ENCODE measurements around the gene TMTC2. TPM values are rescaled to one million over a fixed set of nuclear protein-coding genes. Genes with fewer than 3 reads are reported as not detected.

TMTC2 gene

DNA sequence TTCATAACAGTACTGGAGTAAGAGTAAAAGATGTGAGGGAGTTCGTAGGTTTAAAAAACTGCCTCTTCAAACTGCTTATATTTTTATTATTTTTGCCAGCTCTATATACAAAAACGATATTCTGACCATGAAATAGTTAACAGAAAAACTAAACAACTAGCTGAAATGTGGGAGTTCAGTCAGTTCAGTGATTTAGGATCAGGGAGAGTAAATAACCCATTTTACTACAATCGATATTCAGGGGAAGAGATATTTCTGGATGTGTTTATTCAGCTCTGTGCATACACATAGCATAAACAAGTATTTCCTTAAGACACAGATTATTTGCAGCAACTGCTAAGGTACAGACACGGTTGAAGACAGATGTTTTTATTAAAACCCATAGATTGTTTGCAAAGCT lies 470.9 kb downstream of the TMTC2 start:
- no peak overlapping the region for H3K4me2 ChIP-seq (ENCODE audit: low read length)
- no peaks in the 10 kb centered on the region for H3K9me3 ChIP-seq (replicated peaks; ENCODE audit: low read length)
- no peak overlapping the region for H3K9ac ChIP-seq (ENCODE audit: low read depth, low read length)
- no peaks in the 10 kb centered on the region for H3K27me3 ChIP-seq (ENCODE audit: control insufficient read depth, insufficient read depth, low read length)
- H3K4me1 ChIP-seq (ENCODE audit: control insufficient read depth, insufficient read depth, low read length), result peaks cover 10% of the 10 kb centered on the region
- no peak overlapping the region for H3K4me3 ChIP-seq (ENCODE audit: low read length)
- no peaks in the 10 kb centered on the region for H3K36me3 ChIP-seq (ENCODE audit: insufficient read depth, low read length)

DNA sequence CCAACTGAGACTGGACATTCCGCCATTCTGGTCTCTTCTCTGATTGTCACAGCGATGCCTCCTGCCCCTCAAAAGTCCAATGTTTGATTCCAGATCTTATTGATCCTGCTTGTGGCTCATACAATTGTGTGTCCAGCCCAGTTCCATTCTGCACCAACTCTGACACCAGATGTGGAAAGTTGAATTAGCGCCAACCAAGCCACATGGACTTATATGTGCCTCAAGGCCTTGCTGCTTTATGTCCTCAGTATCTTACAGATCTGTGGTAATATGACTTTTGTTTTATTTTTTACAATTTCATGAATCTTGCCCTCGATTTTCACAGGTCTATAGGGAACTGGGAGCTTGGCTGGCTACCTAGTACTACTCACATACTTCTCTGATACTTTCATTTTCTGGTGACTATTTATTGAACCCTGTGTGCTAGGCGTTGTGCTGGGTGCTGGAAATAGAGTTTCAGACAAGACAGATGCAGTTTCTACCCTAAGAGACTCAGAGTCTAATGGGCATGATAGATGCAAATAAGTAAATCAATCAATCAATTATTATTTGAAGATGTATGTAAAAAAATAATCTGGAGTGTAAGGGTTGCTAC lies 472.0 kb downstream of the TMTC2 start:
- Histone ChIP-seq H3K27me3 (ENCODE audit: control insufficient read depth, insufficient read depth, low read length) (no peaks in the 10 kb centered on the region), H3K4me3 (ENCODE audit: low read length) (no peak overlapping the region), H3K4me1 (ENCODE audit: control insufficient read depth, insufficient read depth, low read length) (peaks cover 10% of the 10 kb centered on the region), H3K36me3 (ENCODE audit: insufficient read depth, low read length) (no peaks in the 10 kb centered on the region), H3K4me2 (ENCODE audit: low read length) (no peak overlapping the region), H3K9me3 (replicated peaks; ENCODE audit: low read length) (no peaks in the 10 kb centered on the region), H3K9ac (ENCODE audit: low read depth, low read length) (no peak overlapping the region)

DNA sequence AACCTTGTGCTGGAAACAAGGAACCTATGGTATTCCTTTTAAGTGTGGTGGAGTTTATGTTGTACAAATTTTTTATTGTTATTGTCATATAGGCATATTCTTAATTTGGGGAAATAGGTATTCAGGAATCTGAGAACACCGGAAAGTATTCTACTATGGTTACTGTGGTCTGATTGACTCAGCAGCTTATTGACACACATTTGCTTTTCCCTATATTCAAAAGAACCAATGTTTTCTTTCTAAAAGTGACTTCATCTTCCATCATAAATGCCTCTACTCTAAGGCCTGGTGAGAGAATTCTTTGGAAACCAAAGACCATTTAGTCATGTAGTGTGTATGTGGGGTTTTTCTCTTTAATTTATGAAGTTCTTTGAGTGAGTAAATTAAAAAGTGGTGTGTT lies 474.8 kb downstream of the TMTC2 start:
- H3K4me2 ChIP-seq (ENCODE audit: low read length), result no peak overlapping the region
- H3K9me3 ChIP-seq (replicated peaks; ENCODE audit: low read length), result no peaks in the 10 kb centered on the region
- peaks cover 10% of the 10 kb centered on the region for H3K4me1 ChIP-seq (ENCODE audit: control insufficient read depth, insufficient read depth, low read length)
- H3K36me3 ChIP-seq (ENCODE audit: insufficient read depth, low read length), result no peaks in the 10 kb centered on the region
- H3K9ac ChIP-seq (ENCODE audit: low read depth, low read length), result no peak overlapping the region
- no peaks in the 10 kb centered on the region for H3K27me3 ChIP-seq (ENCODE audit: control insufficient read depth, insufficient read depth, low read length)
- no peak overlapping the region for H3K4me3 ChIP-seq (ENCODE audit: low read length)

DNA sequence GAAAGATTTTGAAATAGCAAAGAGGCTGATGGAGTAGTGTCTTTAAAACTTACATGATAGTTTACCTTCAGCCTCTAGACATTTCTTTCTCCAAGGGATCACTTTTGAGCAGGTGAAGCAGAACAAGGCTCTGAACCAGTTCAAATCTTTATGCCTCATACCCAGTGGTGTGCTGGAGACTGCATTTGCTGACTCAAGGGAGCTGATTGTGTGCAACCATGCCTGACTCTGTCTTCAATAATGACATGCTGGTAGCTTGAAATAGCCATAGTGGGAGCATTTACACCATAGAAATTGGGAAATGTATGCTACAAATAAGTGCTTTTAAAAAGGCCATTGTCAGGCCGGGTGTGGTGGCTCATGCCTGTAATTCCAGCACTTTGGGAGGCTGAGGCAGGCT lies 482.0 kb downstream of the TMTC2 start:
- Histone ChIP-seq H3K9ac (ENCODE audit: low read depth, low read length) (no peak overlapping the region), H3K4me1 (ENCODE audit: control insufficient read depth, insufficient read depth, low read length) (no peaks in the 10 kb centered on the region), H3K4me3 (ENCODE audit: low read length) (no peak overlapping the region), H3K4me2 (ENCODE audit: low read length) (no peak overlapping the region), H3K9me3 (replicated peaks; ENCODE audit: low read length) (no peaks in the 10 kb centered on the region), H3K27me3 (ENCODE audit: control insufficient read depth, insufficient read depth, low read length) (no peaks in the 10 kb centered on the region), H3K36me3 (ENCODE audit: insufficient read depth, low read length) (no peaks in the 10 kb centered on the region)

DNA sequence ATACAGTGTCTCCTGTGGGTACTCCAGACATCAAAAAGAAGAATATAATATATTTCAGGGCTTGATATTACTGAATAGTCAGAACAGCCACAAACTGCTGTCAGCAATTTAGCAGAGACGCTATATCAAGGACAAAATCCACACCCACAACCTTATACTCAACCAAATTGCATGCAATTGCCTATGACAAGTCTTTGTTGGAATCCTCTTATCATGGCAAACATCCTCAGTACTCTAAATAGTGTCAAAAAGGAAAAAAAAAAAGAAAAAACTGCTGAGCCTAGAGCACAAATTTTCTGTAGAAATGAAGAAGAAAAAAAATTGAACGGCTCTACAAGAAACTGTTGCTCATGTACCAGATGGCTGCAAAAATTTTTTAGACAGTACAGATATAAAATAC lies 485.7 kb downstream of the TMTC2 start:
- no peak overlapping the region for H3K4me3 ChIP-seq (ENCODE audit: low read length)

DNA sequence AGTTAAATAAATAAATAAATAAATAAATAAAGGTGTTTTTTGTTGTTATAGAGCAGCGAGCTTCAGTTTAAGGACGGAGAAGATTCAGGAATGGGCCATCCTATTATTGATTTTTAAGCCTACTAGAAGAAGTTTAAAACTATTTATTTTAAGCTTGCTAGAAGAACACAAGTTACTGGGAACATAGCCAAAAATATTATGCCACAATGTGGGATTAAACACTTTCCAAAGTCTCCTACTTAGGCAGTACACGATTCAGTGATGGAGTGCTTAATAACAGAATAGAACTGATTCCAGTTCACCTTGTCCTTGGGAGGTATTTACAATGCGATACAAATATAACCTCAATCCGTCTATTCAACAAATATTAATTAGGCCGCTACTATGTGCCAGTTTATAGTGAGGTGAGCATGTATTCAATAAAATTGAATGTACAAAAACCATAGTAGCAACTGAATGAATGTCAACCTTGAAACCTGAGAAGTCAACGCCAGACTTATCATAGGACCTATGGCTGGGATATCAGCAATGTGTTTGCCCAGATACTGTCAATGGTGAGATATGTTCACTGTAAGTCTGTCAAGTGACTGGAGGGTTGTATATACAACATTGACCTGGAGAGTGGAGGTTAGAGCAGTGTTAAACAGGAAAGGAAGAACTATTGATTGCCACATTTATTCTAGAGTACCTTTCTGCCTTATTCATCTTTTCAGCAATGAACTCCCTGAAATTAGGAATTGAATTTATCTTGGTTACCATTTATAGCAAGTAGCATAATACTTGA lies 486.4 kb downstream of the TMTC2 start:
- Histone ChIP-seq H3K4me1 (ENCODE audit: control insufficient read depth, insufficient read depth, low read length) (no peaks in the 10 kb centered on the region), H3K27me3 (ENCODE audit: control insufficient read depth, insufficient read depth, low read length) (no peaks in the 10 kb centered on the region), H3K4me3 (ENCODE audit: low read length) (no peak overlapping the region), H3K4me2 (ENCODE audit: low read length) (no peak overlapping the region), H3K9ac (ENCODE audit: low read depth, low read length) (no peak overlapping the region), H3K36me3 (ENCODE audit: insufficient read depth, low read length) (no peaks in the 10 kb centered on the region), H3K9me3 (replicated peaks; ENCODE audit: low read length) (no peaks in the 10 kb centered on the region)

More for the DNA sequence above, 485.7 kb downstream of the TMTC2 start:
- H3K9ac ChIP-seq (ENCODE audit: low read depth, low read length), result no peak overlapping the region
- no peaks in the 10 kb centered on the region for H3K36me3 ChIP-seq (ENCODE audit: insufficient read depth, low read length)
- H3K4me2 ChIP-seq (ENCODE audit: low read length), result no peak overlapping the region
- H3K27me3 ChIP-seq (ENCODE audit: control insufficient read depth, insufficient read depth, low read length), result no peaks in the 10 kb centered on the region
- H3K4me1 ChIP-seq (ENCODE audit: control insufficient read depth, insufficient read depth, low read length), result no peaks in the 10 kb centered on the region
- H3K9me3 ChIP-seq (replicated peaks; ENCODE audit: low read length), result no peaks in the 10 kb centered on the region

DNA sequence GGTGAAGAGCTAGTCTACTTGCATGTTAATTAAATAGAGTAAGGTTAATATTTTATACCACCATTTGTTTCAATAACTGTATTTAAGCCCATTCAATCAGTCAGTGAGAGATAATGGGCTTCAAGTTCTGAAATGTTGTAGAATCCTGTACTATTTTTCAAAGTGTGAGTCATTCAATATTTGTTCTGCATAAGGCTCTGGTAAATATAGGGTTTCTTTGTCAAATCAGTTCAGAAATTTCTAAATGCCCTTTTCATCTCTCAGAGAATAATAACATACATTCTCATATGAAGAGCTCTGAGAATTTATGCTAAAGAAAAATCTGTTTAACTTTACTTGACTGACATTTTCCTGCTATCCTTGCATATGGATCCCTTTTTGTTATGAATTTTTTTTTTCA lies 493.3 kb downstream of the TMTC2 start:
- H3K4me2 ChIP-seq (ENCODE audit: low read length), result no peak overlapping the region
- H3K4me1 ChIP-seq (ENCODE audit: control insufficient read depth, insufficient read depth, low read length), result no peaks in the 10 kb centered on the region
- H3K9me3 ChIP-seq (replicated peaks; ENCODE audit: low read length), result no peaks in the 10 kb centered on the region
- H3K9ac ChIP-seq (ENCODE audit: low read depth, low read length), result no peak overlapping the region
- H3K4me3 ChIP-seq (ENCODE audit: low read length), result no peak overlapping the region
- H3K36me3 ChIP-seq (ENCODE audit: insufficient read depth, low read length), result no peaks in the 10 kb centered on the region
- H3K27me3 ChIP-seq (ENCODE audit: control insufficient read depth, insufficient read depth, low read length), result no peaks in the 10 kb centered on the region

DNA sequence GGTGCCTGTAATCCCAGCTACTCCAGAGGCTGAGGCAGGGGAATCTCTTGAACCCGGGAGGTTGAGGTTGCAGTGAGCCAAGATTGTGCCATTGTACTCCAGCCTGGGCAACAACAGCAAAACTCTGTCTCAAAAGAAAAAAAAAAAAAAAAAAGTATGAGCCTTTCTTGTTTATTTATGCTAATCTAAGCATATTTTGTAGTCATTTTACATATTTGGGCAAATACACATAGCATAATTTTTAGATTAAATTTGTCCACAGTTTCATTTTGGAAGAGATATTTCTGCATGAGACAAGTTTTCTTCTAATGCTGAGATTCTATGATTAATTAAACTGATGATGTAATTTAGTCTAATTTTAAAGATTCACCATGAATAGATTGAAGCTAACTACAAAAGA lies 494.4 kb downstream of the TMTC2 start:
- no peak overlapping the region for H3K4me3 ChIP-seq (ENCODE audit: low read length)
- no peaks in the 10 kb centered on the region for H3K9me3 ChIP-seq (replicated peaks; ENCODE audit: low read length)
- no peaks in the 10 kb centered on the region for H3K4me1 ChIP-seq (ENCODE audit: control insufficient read depth, insufficient read depth, low read length)
- no peak overlapping the region for H3K4me2 ChIP-seq (ENCODE audit: low read length)
- no peak overlapping the region for H3K9ac ChIP-seq (ENCODE audit: low read depth, low read length)
- no peaks in the 10 kb centered on the region for H3K27me3 ChIP-seq (ENCODE audit: control insufficient read depth, insufficient read depth, low read length)
- H3K36me3 ChIP-seq (ENCODE audit: insufficient read depth, low read length), result no peaks in the 10 kb centered on the region

DNA sequence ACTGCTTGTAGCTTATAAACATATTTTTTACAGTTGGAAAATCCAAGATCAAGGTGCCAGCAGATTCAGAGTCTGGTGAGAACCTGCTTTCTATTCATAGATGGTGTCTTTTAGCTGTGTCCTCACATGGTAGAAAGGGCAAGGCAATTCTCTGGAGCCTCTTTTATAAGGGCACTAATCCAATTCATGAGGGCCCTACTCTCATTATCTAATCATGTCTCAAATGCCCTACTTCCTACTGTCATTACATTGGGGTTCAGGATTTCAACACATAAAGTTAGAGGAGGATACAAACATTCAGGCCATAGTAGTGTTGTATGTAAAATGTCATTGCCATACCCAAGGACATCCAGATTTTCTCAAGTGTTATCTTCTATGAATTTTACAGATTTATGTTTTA lies 496.4 kb downstream of the TMTC2 start:
- no peak overlapping the region for H3K4me2 ChIP-seq (ENCODE audit: low read length)
- no peaks in the 10 kb centered on the region for H3K4me1 ChIP-seq (ENCODE audit: control insufficient read depth, insufficient read depth, low read length)
- no peaks in the 10 kb centered on the region for H3K27me3 ChIP-seq (ENCODE audit: control insufficient read depth, insufficient read depth, low read length)
- no peak overlapping the region for H3K9ac ChIP-seq (ENCODE audit: low read depth, low read length)
- no peak overlapping the region for H3K4me3 ChIP-seq (ENCODE audit: low read length)
- no peaks in the 10 kb centered on the region for H3K36me3 ChIP-seq (ENCODE audit: insufficient read depth, low read length)
- H3K9me3 ChIP-seq (replicated peaks; ENCODE audit: low read length), result no peaks in the 10 kb centered on the region

Small RNA genes lying within 50 kb of the gene (small RNA-seq; reads per million reads assigned to genes)
- gene RNU6-977P, result not detected

Measured in skeletal muscle satellite cell (primary cell).